Measurements from ENCODE around the gene SYNCRIP. TPM values are rescaled to one million over a fixed set of nuclear protein-coding genes. Genes with fewer than 3 reads are reported as not detected.
"Not testable (repeated sequence)": the region's sequence is repeated elsewhere in the genome, so short reads cannot be mapped to it uniquely, and the experiment has no call there.

Gene SYNCRIP
- total and polyA plus RNA-seq, 2 donors from 2014 or later: 26.5 to 109 TPM

DNA sequence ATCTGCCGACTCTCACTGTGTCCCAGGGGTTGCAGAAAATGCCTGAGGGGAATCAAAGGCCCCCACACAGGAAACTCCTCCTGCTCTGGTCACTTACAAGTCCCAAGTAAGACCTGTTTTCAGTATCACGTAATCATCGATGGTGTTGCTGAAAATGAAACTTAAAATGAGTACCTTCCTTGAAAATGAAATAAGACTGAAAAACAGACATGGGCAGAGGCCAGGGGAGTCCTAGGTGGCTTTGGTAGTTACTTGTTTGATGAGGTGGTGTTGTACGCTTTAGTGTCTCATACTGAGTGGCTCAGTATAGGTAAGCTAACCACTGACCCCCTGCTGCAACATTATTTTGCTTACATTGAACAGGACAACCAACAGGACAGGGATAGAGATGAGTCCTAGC lies 43.0 kb upstream of the SYNCRIP start:
- H3K9me3 ChIP-seq (ENCODE audit: control insufficient read depth in 2 of 3, insufficient read depth in 1 of 3, low read length in 3 of 3): no peaks in the 10 kb centered on the region
- no peaks in the 10 kb centered on the region for H3K4me1 ChIP-seq (ENCODE audit: control insufficient read depth in 2 of 3, insufficient read depth in 2 of 3, low read depth in 1 of 3, low read length in 3 of 3)
- intact Hi-C loops (cut with DNase I): no loop called here
- no peak overlapping the region for H3K4me3 ChIP-seq (ENCODE audit: low read length in 3 of 3)
- DNase-seq (no peak), FAIRE-seq (no peak)
- no peak overlapping the region for H3K9ac ChIP-seq (ENCODE audit: low read length in 3 of 3)
- H3K27ac ChIP-seq (ENCODE audit: low read depth in 2 of 2, low read length in 2 of 2): no peak overlapping the region
- TF ChIP-seq, protein P1, sequence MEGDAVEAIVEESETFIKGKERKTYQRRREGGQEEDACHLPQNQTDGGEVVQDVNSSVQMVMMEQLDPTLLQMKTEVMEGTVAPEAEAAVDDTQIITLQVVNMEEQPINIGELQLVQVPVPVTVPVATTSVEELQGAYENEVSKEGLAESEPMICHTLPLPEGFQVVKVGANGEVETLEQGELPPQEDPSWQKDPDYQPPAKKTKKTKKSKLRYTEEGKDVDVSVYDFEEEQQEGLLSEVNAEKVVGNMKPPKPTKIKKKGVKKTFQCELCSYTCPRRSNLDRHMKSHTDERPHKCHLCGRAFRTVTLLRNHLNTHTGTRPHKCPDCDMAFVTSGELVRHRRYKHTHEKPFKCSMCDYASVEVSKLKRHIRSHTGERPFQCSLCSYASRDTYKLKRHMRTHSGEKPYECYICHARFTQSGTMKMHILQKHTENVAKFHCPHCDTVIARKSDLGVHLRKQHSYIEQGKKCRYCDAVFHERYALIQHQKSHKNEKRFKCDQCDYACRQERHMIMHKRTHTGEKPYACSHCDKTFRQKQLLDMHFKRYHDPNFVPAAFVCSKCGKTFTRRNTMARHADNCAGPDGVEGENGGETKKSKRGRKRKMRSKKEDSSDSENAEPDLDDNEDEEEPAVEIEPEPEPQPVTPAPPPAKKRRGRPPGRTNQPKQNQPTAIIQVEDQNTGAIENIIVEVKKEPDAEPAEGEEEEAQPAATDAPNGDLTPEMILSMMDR (IDR thresholded peaks at IDR 0.05; ENCODE audit: borderline replicate concordance, extremely low read depth, insufficient read depth): no peak
- H3K36me3 ChIP-seq (ENCODE audit: control insufficient read depth in 2 of 3, insufficient read depth in 3 of 3, low read length in 3 of 3): no peaks in the 10 kb centered on the region
- no peaks in the 10 kb centered on the region for H3K27me3 ChIP-seq (ENCODE audit: control insufficient read depth, insufficient read depth, low read length)

DNA sequence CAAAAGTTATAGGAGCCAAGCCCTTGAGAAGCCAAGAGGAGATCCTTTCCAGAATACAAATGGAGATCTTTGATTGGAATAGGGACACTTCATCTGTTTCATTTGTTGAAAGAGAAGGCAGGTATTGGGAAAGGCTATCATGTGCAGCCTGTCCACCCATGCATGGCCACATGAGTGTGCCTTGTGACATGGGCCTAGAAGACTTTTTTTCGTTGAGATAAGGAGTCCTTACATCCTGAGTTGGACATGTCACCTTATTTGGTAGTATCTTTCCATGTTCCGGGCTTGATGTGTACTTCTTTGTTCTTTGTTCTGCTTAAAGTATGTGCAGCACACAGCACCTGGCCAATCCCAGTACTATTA lies 42.1 kb upstream of the SYNCRIP start:
- intact Hi-C loops (cut with DNase I): no loop called here
- no peaks in the 10 kb centered on the region for H3K36me3 ChIP-seq (ENCODE audit: control insufficient read depth in 2 of 3, insufficient read depth in 3 of 3, low read length in 3 of 3)
- no peak overlapping the region for H3K4me3 ChIP-seq (ENCODE audit: low read length in 3 of 3)
- no peaks in the 10 kb centered on the region for H3K27me3 ChIP-seq (ENCODE audit: control insufficient read depth, insufficient read depth, low read length)
- DNase-seq (no peak), FAIRE-seq (no peak)
- no peak overlapping the region for H3K27ac ChIP-seq (ENCODE audit: low read depth in 2 of 2, low read length in 2 of 2)
- TF ChIP-seq, protein P1 (IDR thresholded peaks at IDR 0.05; ENCODE audit: borderline replicate concordance, extremely low read depth, insufficient read depth): no peak
- H3K4me1 ChIP-seq (ENCODE audit: control insufficient read depth in 2 of 3, insufficient read depth in 2 of 3, low read depth in 1 of 3, low read length in 3 of 3): peaks cover 0 to under 1% (median 0%) of the 10 kb centered on the region in 3 donors
- no peaks in the 10 kb centered on the region for H3K9me3 ChIP-seq (ENCODE audit: control insufficient read depth in 2 of 3, insufficient read depth in 1 of 3, low read length in 3 of 3)
- H3K9ac ChIP-seq (ENCODE audit: low read length in 3 of 3): no peak overlapping the region

DNA sequence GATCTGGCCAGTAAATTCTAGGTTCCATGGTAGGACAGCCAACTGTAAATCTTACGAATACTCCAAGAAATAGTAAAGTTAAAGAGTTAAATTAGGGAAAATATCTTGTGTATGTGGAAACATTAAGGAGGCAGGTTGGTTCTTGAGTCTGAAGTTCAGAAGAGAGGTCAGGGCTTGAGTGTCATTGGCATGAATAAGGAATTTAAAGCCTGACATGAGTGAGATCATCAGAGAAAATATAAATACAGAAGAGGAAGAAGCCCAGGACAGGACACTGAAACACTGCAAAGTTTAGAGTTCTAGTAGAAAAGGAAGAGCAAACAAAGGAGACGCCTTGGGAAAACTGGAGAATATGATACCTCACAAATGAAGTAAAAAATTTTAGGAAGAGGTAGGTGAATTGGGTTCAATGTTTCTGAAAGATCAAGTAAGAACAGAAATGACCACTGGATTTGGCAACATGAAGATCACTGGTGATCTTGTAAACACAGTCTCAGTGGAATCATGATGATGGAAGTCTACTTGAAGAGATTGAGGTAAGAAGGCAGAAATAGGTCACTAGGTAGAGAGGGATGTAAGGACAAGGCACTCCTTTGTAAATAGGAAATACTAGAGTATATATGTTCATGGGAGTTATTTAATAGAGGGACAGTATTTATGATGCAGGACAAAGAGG lies 41.6 kb upstream of the SYNCRIP start:
- peaks cover 0 to 4% (median 3%) of the 10 kb centered on the region in 3 donors for H3K4me1 ChIP-seq (ENCODE audit: control insufficient read depth in 2 of 3, insufficient read depth in 2 of 3, low read depth in 1 of 3, low read length in 3 of 3)
- no peak overlapping the region for H3K4me3 ChIP-seq (ENCODE audit: low read length in 3 of 3)
- H3K27ac ChIP-seq (ENCODE audit: low read depth in 2 of 2, low read length in 2 of 2): no peak overlapping the region
- H3K9ac ChIP-seq (ENCODE audit: low read length in 3 of 3): no peak overlapping the region
- DNase-seq: no peak
- TF ChIP-seq, protein P1 (IDR thresholded peaks at IDR 0.05; ENCODE audit: borderline replicate concordance, extremely low read depth, insufficient read depth): no peak
- no peaks in the 10 kb centered on the region for H3K27me3 ChIP-seq (ENCODE audit: control insufficient read depth, insufficient read depth, low read length)
- no peaks in the 10 kb centered on the region for H3K9me3 ChIP-seq (ENCODE audit: control insufficient read depth in 2 of 3, insufficient read depth in 1 of 3, low read length in 3 of 3)
- no peak for FAIRE-seq
- intact Hi-C loops (cut with DNase I): no loop called here
- no peaks in the 10 kb centered on the region for H3K36me3 ChIP-seq (ENCODE audit: control insufficient read depth in 2 of 3, insufficient read depth in 3 of 3, low read length in 3 of 3)

DNA sequence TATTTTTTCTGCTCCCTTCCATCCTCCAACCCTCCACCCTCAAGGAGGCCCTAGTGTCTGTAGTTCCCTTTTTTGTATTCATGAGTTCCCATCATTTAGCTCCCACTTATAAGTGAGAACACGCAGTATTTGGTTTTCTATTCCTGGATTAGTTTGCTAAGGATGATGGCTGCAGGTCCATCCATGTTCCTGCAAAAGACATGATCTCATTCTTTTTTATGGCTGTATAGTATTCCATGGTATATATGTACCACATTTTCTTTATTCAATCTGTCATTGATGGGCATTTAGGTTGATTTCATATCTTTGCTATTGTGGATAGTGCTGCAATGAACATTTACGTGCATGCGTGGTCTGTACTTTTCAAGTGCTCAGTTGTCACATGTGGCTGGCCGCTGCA lies 39.2 kb upstream of the SYNCRIP start:
- intact Hi-C loops (cut with DNase I); FAIRE-seq; H3K27me3 ChIP-seq (ENCODE audit: control insufficient read depth, insufficient read depth, low read length); H3K27ac ChIP-seq (ENCODE audit: low read depth in 2 of 2, low read length in 2 of 2); H3K9me3 ChIP-seq (ENCODE audit: control insufficient read depth in 2 of 3, insufficient read depth in 1 of 3, low read length in 3 of 3); H3K4me3 ChIP-seq (ENCODE audit: low read length in 3 of 3); H3K36me3 ChIP-seq (ENCODE audit: control insufficient read depth in 2 of 3, insufficient read depth in 3 of 3, low read length in 3 of 3); H3K4me1 ChIP-seq (ENCODE audit: control insufficient read depth in 2 of 3, insufficient read depth in 2 of 3, low read depth in 1 of 3, low read length in 3 of 3); DNase-seq; H3K9ac ChIP-seq (ENCODE audit: low read length in 3 of 3): not testable (repeated sequence)
